SH-SY5Y (cell line): Measurements from ENCODE around the gene RCBTB1.

Experiments used
- GATA2 ChIP-seq: IDR thresholded peaks from 2 replicates; pipeline ENCODE4 v1.6.1; 2011; ENCODE audit warnings: mild to moderate bottlenecking, low read depth, low read length
- GATA3 ChIP-seq: IDR thresholded peaks from 2 replicates; pipeline ENCODE4 v1.6.1; 2011; ENCODE audit warnings: low read depth, mild to moderate bottlenecking, low read length, moderate library complexity

DNA sequence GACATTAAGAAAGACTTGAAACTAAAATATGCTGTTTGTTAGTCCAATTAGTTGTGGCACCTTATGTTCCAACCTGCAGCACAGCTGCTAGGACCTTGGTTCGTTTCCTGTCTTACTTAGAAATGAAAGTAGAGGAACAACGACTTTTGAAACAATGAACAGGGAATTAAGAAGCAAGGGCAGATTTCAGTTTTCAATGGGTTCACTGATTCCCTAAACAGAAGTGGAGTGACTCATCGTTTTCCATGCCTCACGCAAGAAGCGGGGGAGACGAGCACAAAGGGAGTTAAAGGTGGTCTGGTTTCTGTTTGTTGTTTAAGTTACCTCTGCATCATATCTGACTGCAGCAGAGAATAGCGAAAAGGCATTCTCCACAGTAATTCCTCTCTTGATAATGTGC lies 44.8 kb downstream of the RCBTB1 start:
- TF ChIP-seq GATA2, result no peak
- no peak for TF ChIP-seq GATA3
